Astrocyte (in vitro differentiated cells and primary cell): ENCODE results near the gene EPN3.

ENCODE experiments used
- EZH2 ChIP-seq: IDR thresholded peaks from 2 replicates; pipeline ENCODE4 v1.6.1; 2012; ENCODE audit warnings: mild to moderate bottlenecking, low read length, inconsistent platforms; ENCODE audit not compliant: insufficient read depth
- TF ChIP-seq, protein P1 (sequence below): IDR thresholded peaks from 2 replicates; pipeline ENCODE4 v1.5.1; 2011; ENCODE audit warnings: low read depth, mild to moderate bottlenecking, inconsistent platforms, low read length, moderate library complexity; ENCODE audit not compliant: insufficient read depth

DNA sequence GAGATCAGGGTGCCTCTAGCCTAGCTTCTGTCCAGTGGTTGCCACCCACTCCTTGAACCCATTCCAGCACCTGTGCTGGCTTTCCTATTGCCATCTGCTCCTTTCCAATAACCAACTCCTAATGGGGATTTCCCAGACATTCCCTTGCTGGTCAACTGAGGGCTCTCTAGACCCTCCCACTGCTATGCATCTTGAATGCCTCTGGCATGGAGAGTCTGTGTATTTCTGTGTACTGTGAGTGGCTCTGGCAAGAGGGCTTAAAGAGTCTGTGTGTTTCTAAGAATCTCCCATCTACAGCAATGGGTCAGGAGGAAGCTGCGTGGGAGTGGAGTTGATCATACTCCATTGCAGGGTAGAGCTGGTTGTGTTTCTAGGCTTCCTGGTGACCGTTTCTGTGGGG is 11.0 kb upstream of the EPN3 start:
- TF ChIP-seq, protein P1, sequence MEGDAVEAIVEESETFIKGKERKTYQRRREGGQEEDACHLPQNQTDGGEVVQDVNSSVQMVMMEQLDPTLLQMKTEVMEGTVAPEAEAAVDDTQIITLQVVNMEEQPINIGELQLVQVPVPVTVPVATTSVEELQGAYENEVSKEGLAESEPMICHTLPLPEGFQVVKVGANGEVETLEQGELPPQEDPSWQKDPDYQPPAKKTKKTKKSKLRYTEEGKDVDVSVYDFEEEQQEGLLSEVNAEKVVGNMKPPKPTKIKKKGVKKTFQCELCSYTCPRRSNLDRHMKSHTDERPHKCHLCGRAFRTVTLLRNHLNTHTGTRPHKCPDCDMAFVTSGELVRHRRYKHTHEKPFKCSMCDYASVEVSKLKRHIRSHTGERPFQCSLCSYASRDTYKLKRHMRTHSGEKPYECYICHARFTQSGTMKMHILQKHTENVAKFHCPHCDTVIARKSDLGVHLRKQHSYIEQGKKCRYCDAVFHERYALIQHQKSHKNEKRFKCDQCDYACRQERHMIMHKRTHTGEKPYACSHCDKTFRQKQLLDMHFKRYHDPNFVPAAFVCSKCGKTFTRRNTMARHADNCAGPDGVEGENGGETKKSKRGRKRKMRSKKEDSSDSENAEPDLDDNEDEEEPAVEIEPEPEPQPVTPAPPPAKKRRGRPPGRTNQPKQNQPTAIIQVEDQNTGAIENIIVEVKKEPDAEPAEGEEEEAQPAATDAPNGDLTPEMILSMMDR, result no peak
- no peak for TF ChIP-seq EZH2
